ENCODE data around the gene PLEKHB2. TPM values are rescaled to one million over a fixed set of nuclear protein-coding genes. Genes with fewer than 3 reads are reported as not detected.
"Not testable (repeated sequence)": the region's sequence is repeated elsewhere in the genome, so short reads cannot be mapped to it uniquely, and the experiment has no call there.

Gene PLEKHB2
- total and polyA plus RNA-seq, 2 of the 8 experiments (the other 6 are each of a cell fraction or from before 2014, with no cell fraction given) = 42.4 to 54.8 TPM

DNA sequence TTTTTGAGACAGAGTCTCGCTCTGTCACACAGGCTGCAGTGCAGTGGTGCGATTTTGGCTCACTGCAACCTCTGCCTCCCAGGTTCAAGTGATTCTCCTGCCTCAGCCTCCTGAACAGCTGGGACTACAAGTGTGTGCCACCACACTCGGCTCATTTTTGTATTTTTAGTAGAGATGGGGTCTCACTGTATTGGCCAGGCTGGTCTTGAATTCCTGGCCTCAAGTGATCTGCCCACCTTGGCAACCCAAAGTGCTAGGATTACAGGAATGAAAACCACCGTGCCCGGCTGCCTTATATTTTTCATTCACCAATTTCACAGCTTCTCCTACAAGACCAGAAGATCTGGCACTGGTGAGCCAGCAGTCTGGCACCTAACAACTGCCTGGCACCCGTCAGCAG, 37.0 kb upstream of the PLEKHB2 start:
- DNase-seq (ENCODE audit: low read depth in 1 of 2, low spot score in 2 of 2); H2AK5ac ChIP-seq (ENCODE audit: low read depth, low read length); H2BK5ac ChIP-seq (ENCODE audit: low read depth, low read length); H3K4me3 ChIP-seq (ENCODE audit: extremely low read depth in 1 of 4, insufficient read depth in 2 of 4, low read depth in 3 of 4, low read length in 4 of 4); H3K14ac ChIP-seq (ENCODE audit: insufficient read length); H3K27ac ChIP-seq (ENCODE audit: low read depth, low read length); H2AFZ ChIP-seq (ENCODE audit: low read length); H2BK12ac ChIP-seq (ENCODE audit: low read depth, low read length); H3K23ac ChIP-seq (ENCODE audit: insufficient read length); H3K23me2 ChIP-seq (ENCODE audit: low read depth, low read length); H3K18ac ChIP-seq (ENCODE audit: extremely low read depth, low read length); H4K5ac ChIP-seq (ENCODE audit: insufficient read length, low read depth, low read length); H3K4me2 ChIP-seq (ENCODE audit: insufficient read depth in 1 of 2, low read depth in 2 of 2, low read length in 2 of 2); FAIRE-seq; H3K27me3 ChIP-seq (replicated peaks in 1 of 4; ENCODE audit: control insufficient read depth in 3 of 4, extremely low read depth in 1 of 4, insufficient read depth in 3 of 4, low read length in 3 of 4); H2BK20ac ChIP-seq (ENCODE audit: low read length); H4K91ac ChIP-seq (replicated peaks; ENCODE audit: insufficient read length, low read length); H2BK15ac ChIP-seq (ENCODE audit: low read length); CTCF ChIA-PET (ENCODE audit: partially characterized antibody); H2BK120ac ChIP-seq (replicated peaks; ENCODE audit: low read depth, low read length); H3K4me1 ChIP-seq (replicated peaks in 1 of 4; ENCODE audit: control insufficient read depth in 3 of 4, insufficient read depth in 4 of 4, low read length in 3 of 4); H3K79me1 ChIP-seq (ENCODE audit: low read depth, low read length); H3K9me3 ChIP-seq (ENCODE audit: insufficient read depth in 2 of 2, low read depth in 1 of 2, low read length in 1 of 2); H3K9ac ChIP-seq (replicated peaks in 1 of 4; ENCODE audit: extremely low read depth in 1 of 4, low read depth in 3 of 4, low read length in 3 of 4); H3K56ac ChIP-seq (replicated peaks; ENCODE audit: insufficient read length, low read depth, low read length); H3K4ac ChIP-seq (replicated peaks; ENCODE audit: insufficient read length, low read depth, low read length): not testable (repeated sequence)
- H3K79me2 ChIP-seq (ENCODE audit: control insufficient read depth in 1 of 2, insufficient read depth in 2 of 2, low read length in 2 of 2) = peaks cover 7 to 84% of the 10 kb centered on the region in 2 experiments; a peak in 3 of 4 replicates
- H4K20me1 ChIP-seq (replicated peaks in 1 of 2; ENCODE audit: control insufficient read depth in 1 of 2, insufficient read depth in 2 of 2, low read length in 2 of 2) = peaks cover 16 to 35% of the 10 kb centered on the region in 2 experiments
- POLR2A ChIA-PET (ENCODE audit: partially characterized antibody) = interaction anchor here (0.7 to 1.2 kb wide), 2 partner anchors 9 to 12 kb away, joined by 4 to 7 read pairs; no protein-coding TSS in a partner anchor
- 89% methylated on average over 6 of the region's 6 CpGs; no CpG with 5 or more reads in 1 of the 2 experiments for WGBS, 2 experiments (ENCODE audit: extremely low coverage in 1 of 2, insufficient coverage in 1 of 2, insufficient read length in 1 of 2, insufficient replicate concordance in 2 of 2, low coverage in 1 of 2, low lambda C conversion rate in 2 of 2, missing lambda C conversion rate in 1 of 2)
- peaks cover 8 to 59% (median 18%) of the 10 kb centered on the region in 4 experiments; a peak in 7 of 8 replicates for H3K36me3 ChIP-seq (ENCODE audit: control insufficient read depth in 2 of 4, insufficient read depth in 4 of 4, low read length in 3 of 4)
- peak overlapping the region; percentile 35; the same call in 1 of the 2 replicates for H4K8ac ChIP-seq (ENCODE audit: extremely low read depth, insufficient read depth, low read length)

DNA sequence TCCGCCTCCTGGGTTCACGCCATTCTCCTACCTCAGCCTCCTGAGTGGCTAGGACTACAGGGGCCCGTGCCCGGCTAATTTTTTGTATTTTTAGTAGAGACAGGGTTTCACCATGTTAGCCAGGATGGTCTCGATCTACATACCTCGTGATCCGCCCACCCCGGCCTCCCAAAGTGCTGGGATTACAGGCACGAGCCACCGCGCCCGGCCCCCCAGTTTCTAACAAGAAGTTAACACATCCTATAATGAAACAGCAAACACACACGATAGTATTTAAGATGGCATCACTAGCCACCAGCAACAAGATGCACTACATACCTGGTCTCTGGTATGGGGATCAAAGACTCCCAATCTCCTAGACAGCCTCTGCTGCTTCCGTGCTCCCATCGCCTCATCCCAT, 29.6 kb upstream of the PLEKHB2 start:
- H3K23me2 ChIP-seq (ENCODE audit: low read depth, low read length); H2BK15ac ChIP-seq (ENCODE audit: low read length); H3K4me3 ChIP-seq (ENCODE audit: extremely low read depth in 1 of 4, insufficient read depth in 2 of 4, low read depth in 3 of 4, low read length in 4 of 4); H3K56ac ChIP-seq (replicated peaks; ENCODE audit: insufficient read length, low read depth, low read length); DNase-seq (ENCODE audit: low read depth in 1 of 2, low spot score in 2 of 2); H3K18ac ChIP-seq (ENCODE audit: extremely low read depth, low read length); H3K4me1 ChIP-seq (replicated peaks in 1 of 4; ENCODE audit: control insufficient read depth in 3 of 4, insufficient read depth in 4 of 4, low read length in 3 of 4); H4K5ac ChIP-seq (ENCODE audit: insufficient read length, low read depth, low read length); H2AFZ ChIP-seq (ENCODE audit: low read length); H2BK120ac ChIP-seq (replicated peaks; ENCODE audit: low read depth, low read length); H2BK5ac ChIP-seq (ENCODE audit: low read depth, low read length); H4K8ac ChIP-seq (ENCODE audit: extremely low read depth, insufficient read depth, low read length); H3K9ac ChIP-seq (replicated peaks in 1 of 4; ENCODE audit: extremely low read depth in 1 of 4, low read depth in 3 of 4, low read length in 3 of 4); POLR2A ChIA-PET (ENCODE audit: partially characterized antibody); H3K14ac ChIP-seq (ENCODE audit: insufficient read length); H3K4ac ChIP-seq (replicated peaks; ENCODE audit: insufficient read length, low read depth, low read length); CTCF ChIA-PET (ENCODE audit: partially characterized antibody); FAIRE-seq; H3K9me3 ChIP-seq (ENCODE audit: insufficient read depth in 2 of 2, low read depth in 1 of 2, low read length in 1 of 2); H3K23ac ChIP-seq (ENCODE audit: insufficient read length); H2BK20ac ChIP-seq (ENCODE audit: low read length); H4K91ac ChIP-seq (replicated peaks; ENCODE audit: insufficient read length, low read length); H2AK5ac ChIP-seq (ENCODE audit: low read depth, low read length); H3K27me3 ChIP-seq (replicated peaks in 1 of 4; ENCODE audit: control insufficient read depth in 3 of 4, extremely low read depth in 1 of 4, insufficient read depth in 3 of 4, low read length in 3 of 4); H2BK12ac ChIP-seq (ENCODE audit: low read depth, low read length); H3K4me2 ChIP-seq (ENCODE audit: insufficient read depth in 1 of 2, low read depth in 2 of 2, low read length in 2 of 2); H3K27ac ChIP-seq (ENCODE audit: low read depth, low read length): not testable (repeated sequence)
- Histone ChIP-seq H4K20me1 (replicated peaks in 1 of 2; ENCODE audit: control insufficient read depth in 1 of 2, insufficient read depth in 2 of 2, low read length in 2 of 2) (peaks cover 20 to 24% of the 10 kb centered on the region in 2 experiments), H3K79me2 (ENCODE audit: control insufficient read depth in 1 of 2, insufficient read depth in 2 of 2, low read length in 2 of 2) (peaks cover 16 to 87% of the 10 kb centered on the region in 2 experiments), H3K36me3 (ENCODE audit: control insufficient read depth in 2 of 4, insufficient read depth in 4 of 4, low read length in 3 of 4) (peaks cover 17 to 70% (median 40%) of the 10 kb centered on the region in 4 experiments), H3K79me1 (ENCODE audit: low read depth, low read length) (peaks cover 20% of the 10 kb centered on the region)
- 93% methylated on average over 14 of the region's 15 CpGs; no CpG with 5 or more reads in 1 of the 2 experiments for WGBS, 2 experiments (ENCODE audit: extremely low coverage in 1 of 2, insufficient coverage in 1 of 2, insufficient read length in 1 of 2, insufficient replicate concordance in 2 of 2, low coverage in 1 of 2, low lambda C conversion rate in 2 of 2, missing lambda C conversion rate in 1 of 2)
